H9 (cell line): ENCODE results near the gene NAE1. TPM values are rescaled to one million over a fixed set of nuclear protein-coding genes. Genes with fewer than 3 reads are reported as not detected.

Source experiments
- DNase-seq: peaks from one replicate; pipeline ENCODE4 v3.0.0-alpha.2; 2017
- H2AFZ ChIP-seq: one replicate; pipeline ENCODE4 v1.6.1; 2013; ENCODE audit warnings: mild to moderate bottlenecking, low read length, control low read depth, moderate library complexity
- H2AK5ac ChIP-seq: 2 replicates; pipeline ENCODE4 v1.6.1; 2013; ENCODE audit warnings: low read length, control low read depth, mixed read lengths; ENCODE audit not compliant: insufficient read length
- H2BK120ac ChIP-seq: one replicate; pipeline ENCODE4 v1.6.1; 2013; ENCODE audit warnings: low read depth, mild to moderate bottlenecking, low read length, control low read depth, inconsistent platforms; ENCODE audit not compliant: poor library complexity, severe bottlenecking
- H2BK12ac ChIP-seq: 2 replicates; pipeline ENCODE4 v1.6.1; 2013; ENCODE audit warnings: low read length, control low read depth, mixed read lengths, low read depth; ENCODE audit not compliant: insufficient read length
- H2BK15ac ChIP-seq: 2 replicates; pipeline ENCODE4 v1.6.1; 2013; ENCODE audit warnings: low read depth, low read length, control low read depth
- H2BK20ac ChIP-seq: one replicate; pipeline ENCODE4 v1.6.1; 2013; ENCODE audit warnings: low read depth, mild to moderate bottlenecking, low read length, control low read depth, inconsistent platforms; ENCODE audit not compliant: poor library complexity, severe bottlenecking
- H2BK5ac ChIP-seq: 2 replicates; pipeline ENCODE4 v1.6.1; 2013; ENCODE audit warnings: low read length, control low read depth, mixed read lengths; ENCODE audit not compliant: insufficient read length
- H3K14ac ChIP-seq: 2 replicates; pipeline ENCODE4 v1.6.1; 2013; ENCODE audit warnings: low read length, control low read depth; ENCODE audit not compliant: insufficient read depth
- H3K18ac ChIP-seq: 2 replicates; pipeline ENCODE4 v1.6.1; 2013; ENCODE audit warnings: low read depth, mild to moderate bottlenecking, mixed read lengths, low read length, control low read depth; ENCODE audit not compliant: insufficient read length
- H3K23ac ChIP-seq: 2 replicates; pipeline ENCODE4 v1.6.1; 2013; ENCODE audit warnings: low read length, control low read depth, mixed read lengths, low read depth; ENCODE audit not compliant: insufficient read length
- H3K23me2 ChIP-seq: 2 replicates; pipeline ENCODE4 v1.6.1; 2013; ENCODE audit warnings: low read depth, mild to moderate bottlenecking, mixed read lengths, low read length, control low read depth; ENCODE audit not compliant: insufficient read length, poor library complexity, severe bottlenecking
- H3K27ac ChIP-seq: 2 replicates; pipeline ENCODE4 v1.5.1; 2013; ENCODE audit warnings: low read length, control low read depth, mixed read lengths, low read depth; ENCODE audit not compliant: insufficient read length
- H3K27me3 ChIP-seq: 2 replicates; pipeline ENCODE4 v1.6.1; 2013; ENCODE audit warnings: low read length, control low read depth, inconsistent platforms; ENCODE audit not compliant: insufficient read depth
- H3K4ac ChIP-seq: 2 replicates; pipeline ENCODE4 v1.6.1; 2013; ENCODE audit warnings: low read depth, mild to moderate bottlenecking, control low read depth, inconsistent platforms, low read length, moderate library complexity
- H3K4me1 ChIP-seq: 2 replicates; pipeline ENCODE4 v1.6.1; 2013; ENCODE audit warnings: low read length, control low read depth, inconsistent platforms; ENCODE audit not compliant: insufficient read depth
- H3K4me2 ChIP-seq: 2 replicates; pipeline ENCODE4 v1.6.1; 2013; ENCODE audit warnings: low read length, control low read depth, mixed read lengths; ENCODE audit not compliant: insufficient read length, insufficient read depth
- H3K56ac ChIP-seq: 2 replicates; pipeline ENCODE4 v1.6.1; 2013; ENCODE audit warnings: low read depth, mild to moderate bottlenecking, mixed read lengths, low read length, control low read depth; ENCODE audit not compliant: insufficient read length
- H3K79me1 ChIP-seq: 2 replicates; pipeline ENCODE4 v1.6.1; 2013; ENCODE audit warnings: low read depth, mild to moderate bottlenecking, moderate library complexity, low read length, control low read depth, inconsistent platforms; ENCODE audit not compliant: insufficient read depth, poor library complexity, severe bottlenecking
- H3K79me2 ChIP-seq: 2 replicates; pipeline ENCODE4 v1.6.1; 2013; ENCODE audit warnings: low read length, control low read depth, inconsistent platforms; ENCODE audit not compliant: insufficient read depth
- H3K9ac ChIP-seq: 2 replicates; pipeline ENCODE4 v1.6.1; 2013; ENCODE audit warnings: low read length, control low read depth, mixed read lengths; ENCODE audit not compliant: insufficient read length; ENCODE audit errors: extremely low read depth
- H3K9me3 ChIP-seq: one replicate; pipeline ENCODE4 v1.6.1; 2013; ENCODE audit warnings: low read depth, low read length, inconsistent platforms; ENCODE audit not compliant: control insufficient read depth
- H3T11ph ChIP-seq: one replicate; pipeline ENCODE4 v1.6.1; 2013; ENCODE audit warnings: mild to moderate bottlenecking, low read length, control low read depth, inconsistent platforms
- H4K20me1 ChIP-seq: one replicate; pipeline ENCODE4 v1.6.1; 2013; ENCODE audit not compliant: control insufficient read depth, insufficient read length, insufficient read depth
- H4K5ac ChIP-seq: 2 replicates; pipeline ENCODE4 v1.6.1; 2013; ENCODE audit warnings: low read depth, mild to moderate bottlenecking, mixed read lengths, low read length, control low read depth; ENCODE audit not compliant: insufficient read length
- H4K8ac ChIP-seq: replicated peaks from 2 replicates; pipeline ENCODE4 v1.6.1; 2013; ENCODE audit warnings: low read length, control low read depth, mixed read lengths, low read depth; ENCODE audit not compliant: insufficient read length
- H4K91ac ChIP-seq: 2 replicates; pipeline ENCODE4 v1.6.1; 2013; ENCODE audit warnings: low read depth, mild to moderate bottlenecking, moderate library complexity, mixed read lengths, low read length, control low read depth; ENCODE audit not compliant: insufficient read length
- H3K27ac Mint-ChIP-seq, 3 experiments: 2 replicates in 2 of 3; 3 replicates in 1 of 3; pipeline ENCODE4 v1.8.0; 2020 to 2021; ENCODE audit warnings: mixed read lengths in 3 of 3, mild to moderate bottlenecking in 1 of 3, moderate library complexity in 1 of 3
- H3K27me3 Mint-ChIP-seq: 2 replicates; pipeline ENCODE4 v1.8.0; 2021; ENCODE audit warnings: low read depth, mild to moderate bottlenecking, moderate library complexity, mixed read lengths
- H3K36me3 Mint-ChIP-seq, 3 experiments: 2 replicates in 2 of 3; 3 replicates in 1 of 3; pipeline ENCODE4 v1.8.0; 2020 to 2021; ENCODE audit warnings: low read depth in 3 of 3, mixed read lengths in 3 of 3; ENCODE audit not compliant: insufficient read depth in 1 of 3
- H3K4me1 Mint-ChIP-seq, 2 experiments: 2 replicates each; pipeline ENCODE4 v1.8.0; 2020; ENCODE audit warnings: mixed read lengths in 2 of 2
- H3K4me3 Mint-ChIP-seq, 2 experiments: 2 replicates in 1 of 2; 3 replicates in 1 of 2; pipeline ENCODE4 v1.8.0; 2020 to 2021; ENCODE audit warnings: mild to moderate bottlenecking in 2 of 2, mixed read lengths in 2 of 2, moderate library complexity in 1 of 2
- H3K9me3 Mint-ChIP-seq, 2 experiments: 2 replicates in 1 of 2; 3 replicates in 1 of 2; pipeline ENCODE4 v1.8.0; 2020; ENCODE audit warnings: mild to moderate bottlenecking in 2 of 2, mixed read lengths in 2 of 2, moderate library complexity in 1 of 2
- WGBS: extraction: QIAGEN DNeasy Blood & Tissue Kit; methylation state at CpG from one replicate; pipeline ENCODE4 v1.1.7; 2013; ENCODE audit warnings: missing lambda C conversion rate, low lambda C conversion rate, mixed read lengths; ENCODE audit not compliant: insufficient read length; ENCODE audit errors: extremely low coverage; 5-methylcytosine and 5-hydroxymethylcytosine counted together
- total RNA-seq: library from RNA; stranded (reverse); gene quantifications from 2 replicates; pipeline ENCODE4 v1.2.1, GENCODE V29; 2021
- TF ChIP-seq, protein P1 (sequence below): fragments of 200-600 bp; sonication (generic); conservative IDR thresholded peaks from 3 replicates; pipeline ENCODE4 v1.8.0; 2021; ENCODE audit warnings: antibody characterized with exemption, mild to moderate bottlenecking

NAE1 gene
- total RNA-seq, 1 experiment from 2014 or later: 144 TPM

DNA sequence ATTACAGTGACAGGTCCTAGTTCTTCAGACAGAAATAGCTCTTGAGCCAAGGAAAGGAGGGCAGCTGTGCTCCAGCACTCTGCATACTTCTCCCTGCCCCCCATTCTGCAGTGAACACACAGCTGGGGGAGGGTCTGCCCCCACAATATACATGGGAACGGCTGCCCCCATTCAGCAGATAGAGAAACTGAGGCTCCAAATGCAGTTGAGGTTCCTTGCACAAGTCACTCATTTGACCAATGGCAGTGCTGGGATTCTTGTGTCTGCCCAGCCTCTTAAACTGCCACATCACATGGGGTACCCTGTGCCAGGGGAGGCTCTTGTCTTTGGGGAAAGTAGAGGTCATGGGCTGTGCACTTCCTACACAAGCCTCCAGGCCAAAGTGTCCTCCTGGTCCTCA lies 38.6 kb upstream of the NAE1 start:
- Histone ChIP-seq H3K18ac (no peak overlapping the region), H3K9me3 (no peaks in the 10 kb centered on the region), H2AFZ (no peak overlapping the region), H4K91ac (no peak overlapping the region), H3K14ac (no peak overlapping the region), H2BK5ac (no peak overlapping the region), H3K27me3 (no peaks in the 10 kb centered on the region), H4K20me1 (no peaks in the 10 kb centered on the region), H2BK15ac (no peak overlapping the region), H3K79me1 (no peaks in the 10 kb centered on the region), H3K79me2 (no peaks in the 10 kb centered on the region), H3K56ac (no peak overlapping the region), H3K4me1 (no peaks in the 10 kb centered on the region; the same call in 1 of the 2 replicates), H3K4ac (no peak overlapping the region), H2BK120ac (no peak overlapping the region), H3K4me2 (no peak overlapping the region), H3K9ac (no peak overlapping the region), H3K27ac (no peak overlapping the region), H2BK12ac (no peak overlapping the region), H2AK5ac (no peak overlapping the region), H2BK20ac (no peak overlapping the region), H4K8ac (no peak overlapping the region), H4K5ac (no peak overlapping the region), H3K23me2 (no peaks in the 10 kb centered on the region), H3K23ac (no peak overlapping the region), H3T11ph (no peak overlapping the region)
- Mint-ChIP-seq H3K4me3 (no peak overlapping the region), H3K27me3 (peaks cover 2% of the 10 kb centered on the region; the same call in 1 of the 2 replicates), H3K4me1 (peaks cover 11 to 16% of the 10 kb centered on the region in 2 experiments), H3K27ac (no peak overlapping the region), H3K9me3 (no peaks in the 10 kb centered on the region), H3K36me3 (no peaks in the 10 kb centered on the region)
- WGBS: no CpG with 5 or more reads among the region's 1 CpG
- TF ChIP-seq, protein P1, sequence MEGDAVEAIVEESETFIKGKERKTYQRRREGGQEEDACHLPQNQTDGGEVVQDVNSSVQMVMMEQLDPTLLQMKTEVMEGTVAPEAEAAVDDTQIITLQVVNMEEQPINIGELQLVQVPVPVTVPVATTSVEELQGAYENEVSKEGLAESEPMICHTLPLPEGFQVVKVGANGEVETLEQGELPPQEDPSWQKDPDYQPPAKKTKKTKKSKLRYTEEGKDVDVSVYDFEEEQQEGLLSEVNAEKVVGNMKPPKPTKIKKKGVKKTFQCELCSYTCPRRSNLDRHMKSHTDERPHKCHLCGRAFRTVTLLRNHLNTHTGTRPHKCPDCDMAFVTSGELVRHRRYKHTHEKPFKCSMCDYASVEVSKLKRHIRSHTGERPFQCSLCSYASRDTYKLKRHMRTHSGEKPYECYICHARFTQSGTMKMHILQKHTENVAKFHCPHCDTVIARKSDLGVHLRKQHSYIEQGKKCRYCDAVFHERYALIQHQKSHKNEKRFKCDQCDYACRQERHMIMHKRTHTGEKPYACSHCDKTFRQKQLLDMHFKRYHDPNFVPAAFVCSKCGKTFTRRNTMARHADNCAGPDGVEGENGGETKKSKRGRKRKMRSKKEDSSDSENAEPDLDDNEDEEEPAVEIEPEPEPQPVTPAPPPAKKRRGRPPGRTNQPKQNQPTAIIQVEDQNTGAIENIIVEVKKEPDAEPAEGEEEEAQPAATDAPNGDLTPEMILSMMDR: no peak
- no peak for DNase-seq
